Right lobe of liver (tissue), 4 donors: ENCODE measurements around the gene DNAJC5.
"Not testable (repeated sequence)": the region's sequence is repeated elsewhere in the genome, so short reads cannot be mapped to it uniquely, and the experiment has no call there.

Experiments
- POLR2A ChIP-seq: fragments of 450-650 bp; IDR thresholded peaks from one replicate; pipeline ENCODE4 v1.6.1; 2017; ENCODE audit warnings: antibody characterized with exemption, mild to moderate bottlenecking
- TF ChIP-seq, protein P1 (sequence below), 4 donors: fragments of 200-600 bp in 3 of 4; fragments of 450-650 bp in 1 of 4; IDR thresholded peaks; one replicate each; pipeline versions ENCODE4 v1.5.1 to v1.8.0; 2016 to 2022; ENCODE audit warnings: antibody characterized with exemption in 4 of 4, mild to moderate bottlenecking in 2 of 4
- donor health status: DM: no; HTN: no; CAD: no.
- donor health status: DM: no; HTN: no; CAD: no.
- donor health status: DM: no; HTN: yes; CAD: no.

DNA sequence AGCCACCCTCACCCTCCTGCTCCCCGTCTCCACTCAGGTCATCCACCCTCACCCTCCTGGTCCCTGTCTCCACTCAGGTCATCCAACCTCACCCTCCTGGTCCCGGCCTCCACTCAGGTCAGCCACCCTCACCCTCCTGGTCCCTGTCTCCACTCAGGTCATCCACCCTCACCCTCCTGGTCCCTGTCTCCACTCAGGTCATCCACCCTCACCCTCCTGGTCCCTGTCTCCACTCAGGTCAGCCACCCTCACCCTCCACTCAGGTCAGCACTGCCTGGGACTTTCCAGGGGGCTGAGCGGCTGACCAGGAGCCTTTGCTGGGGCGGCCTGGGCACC lies 41.2 kb upstream of the DNAJC5 start:
- not testable (repeated sequence) for TF ChIP-seq POLR2A
- TF ChIP-seq, protein P1, sequence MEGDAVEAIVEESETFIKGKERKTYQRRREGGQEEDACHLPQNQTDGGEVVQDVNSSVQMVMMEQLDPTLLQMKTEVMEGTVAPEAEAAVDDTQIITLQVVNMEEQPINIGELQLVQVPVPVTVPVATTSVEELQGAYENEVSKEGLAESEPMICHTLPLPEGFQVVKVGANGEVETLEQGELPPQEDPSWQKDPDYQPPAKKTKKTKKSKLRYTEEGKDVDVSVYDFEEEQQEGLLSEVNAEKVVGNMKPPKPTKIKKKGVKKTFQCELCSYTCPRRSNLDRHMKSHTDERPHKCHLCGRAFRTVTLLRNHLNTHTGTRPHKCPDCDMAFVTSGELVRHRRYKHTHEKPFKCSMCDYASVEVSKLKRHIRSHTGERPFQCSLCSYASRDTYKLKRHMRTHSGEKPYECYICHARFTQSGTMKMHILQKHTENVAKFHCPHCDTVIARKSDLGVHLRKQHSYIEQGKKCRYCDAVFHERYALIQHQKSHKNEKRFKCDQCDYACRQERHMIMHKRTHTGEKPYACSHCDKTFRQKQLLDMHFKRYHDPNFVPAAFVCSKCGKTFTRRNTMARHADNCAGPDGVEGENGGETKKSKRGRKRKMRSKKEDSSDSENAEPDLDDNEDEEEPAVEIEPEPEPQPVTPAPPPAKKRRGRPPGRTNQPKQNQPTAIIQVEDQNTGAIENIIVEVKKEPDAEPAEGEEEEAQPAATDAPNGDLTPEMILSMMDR (IDR thresholded peaks at IDR 0.05): not testable (repeated sequence)
